NCI-H345 treated with DMSO at 0.1 percent for 48 hours (cell line): ENCODE data around the gene FTSJ1.

Source experiments
- DNase-seq: peaks from one replicate; lab custom pipeline; 2025; ENCODE audit not compliant: unreplicated experiment; lab: John Stamatoyannopoulos, UW

Gene FTSJ1

DNA sequence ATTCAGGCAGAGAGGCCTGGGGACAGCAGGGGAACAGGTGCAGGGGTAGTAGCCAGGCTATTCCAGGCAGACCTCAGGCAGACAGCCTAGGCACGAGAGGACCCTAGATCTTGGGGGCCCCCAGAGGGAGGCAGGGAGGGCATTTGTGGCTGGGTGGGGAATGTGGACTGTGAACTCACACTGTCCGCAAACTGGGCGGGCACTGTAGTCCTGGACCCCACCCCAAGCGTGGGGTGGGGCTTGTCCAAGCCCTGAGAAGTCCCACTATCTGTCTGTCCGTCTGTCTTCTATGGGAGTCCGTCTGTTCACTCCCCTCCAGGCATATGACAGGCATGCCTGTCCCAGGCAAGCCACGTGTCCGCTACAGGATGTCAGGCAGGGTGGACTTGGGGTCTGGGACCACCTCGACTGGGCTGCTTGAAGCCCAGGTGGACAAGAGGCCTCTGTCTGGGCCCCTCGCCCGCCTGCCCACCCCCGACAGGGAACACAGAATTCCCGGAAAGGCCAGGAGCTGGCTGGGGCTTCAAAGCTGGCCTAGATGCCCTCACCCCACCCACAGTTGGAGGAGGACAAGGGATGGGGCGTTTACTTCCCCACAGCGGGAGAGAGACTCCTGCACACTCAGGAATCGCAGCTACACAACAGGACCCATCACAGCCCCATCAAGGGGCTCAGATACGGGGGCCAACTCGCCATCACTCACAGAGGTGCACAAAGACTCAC, 5.7 kb upstream of the FTSJ1 start, which contains the start of gene SLC38A5:
SLC38A5 (minus strand) TSS at position 151 of the 723 bp plus-strand sequence. CDS start 2,336 bp downstream, outside the sequence.
- no peak for DNase-seq

- no peak for DNase-seq
Measured at GRCh38 chrX:48470833-48471118, 5.2 kb upstream of the FTSJ1 start.

DNA sequence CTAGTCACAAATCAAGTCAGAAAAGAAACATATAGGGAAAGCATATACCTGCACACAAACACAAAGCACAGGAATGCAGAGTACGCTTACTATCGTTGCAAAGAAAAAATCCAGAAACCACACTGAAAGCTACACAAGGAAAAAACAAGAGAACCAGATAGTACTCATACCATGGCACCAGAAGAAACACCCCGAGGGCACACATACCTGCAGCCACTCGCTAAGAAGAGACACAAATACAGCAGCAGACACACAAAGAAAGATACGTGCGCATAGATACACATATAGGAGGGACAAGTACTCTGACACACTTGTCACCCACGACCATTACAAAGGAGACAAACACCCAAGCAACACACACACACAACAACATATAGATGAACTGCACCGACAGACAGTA, 4.5 kb upstream of the FTSJ1 start:
- no peak for DNase-seq

- no peak for DNase-seq
Measured at GRCh38 chrX:48472225-48472624, 3.8 kb upstream of the FTSJ1 start.

DNA sequence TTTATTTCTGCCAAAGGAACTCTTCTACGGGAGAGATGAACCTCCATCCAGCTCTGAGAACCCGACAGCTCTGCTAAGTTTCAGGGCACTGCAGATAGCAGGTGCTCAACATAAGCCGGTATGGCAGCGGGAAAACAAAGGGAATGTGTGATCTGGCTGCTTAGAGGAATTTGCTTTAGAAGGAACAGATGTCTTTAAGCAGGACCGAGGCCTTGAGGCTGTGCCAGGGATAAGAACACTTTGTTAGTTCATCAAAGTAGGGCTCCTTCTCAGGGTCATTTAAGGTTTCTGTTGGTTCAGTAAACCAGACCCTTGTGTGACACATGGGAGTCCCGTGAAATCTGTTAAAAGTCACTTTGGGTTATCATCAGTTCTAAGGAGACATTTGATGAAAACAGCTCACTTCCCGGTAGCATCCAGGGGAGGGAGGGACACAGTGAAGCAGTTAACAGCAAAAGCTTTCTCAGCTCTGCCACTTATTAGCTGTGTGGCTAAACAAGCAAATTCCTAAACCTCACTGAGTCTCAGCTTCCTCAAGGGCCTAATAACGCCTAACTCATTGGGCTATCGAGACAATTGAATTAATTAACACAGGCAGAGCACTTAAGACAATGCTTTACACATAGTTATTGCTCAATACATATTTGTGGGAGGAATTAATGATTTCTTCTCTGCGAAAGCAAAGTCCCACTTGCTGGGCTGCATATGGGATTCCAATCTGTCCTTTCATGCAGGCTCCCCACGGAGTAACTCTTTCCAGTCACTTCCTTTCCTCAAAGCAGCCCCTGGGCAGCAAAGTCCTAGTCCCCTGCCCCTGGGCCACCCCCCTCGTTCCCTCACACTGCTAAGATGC, 2.9 kb upstream of the FTSJ1 start:
- no peak for DNase-seq

- no peak for DNase-seq
Measured at GRCh38 chrX:48473704-48473990, 2.4 kb upstream of the FTSJ1 start.

GRCh38 chrX:48474127-48474526, 1.9 kb upstream of the FTSJ1 start:
- no peak for DNase-seq

GRCh38 chrX:48474581-48474980, 1.4 kb upstream of the FTSJ1 start:
- no peak for DNase-seq

DNA sequence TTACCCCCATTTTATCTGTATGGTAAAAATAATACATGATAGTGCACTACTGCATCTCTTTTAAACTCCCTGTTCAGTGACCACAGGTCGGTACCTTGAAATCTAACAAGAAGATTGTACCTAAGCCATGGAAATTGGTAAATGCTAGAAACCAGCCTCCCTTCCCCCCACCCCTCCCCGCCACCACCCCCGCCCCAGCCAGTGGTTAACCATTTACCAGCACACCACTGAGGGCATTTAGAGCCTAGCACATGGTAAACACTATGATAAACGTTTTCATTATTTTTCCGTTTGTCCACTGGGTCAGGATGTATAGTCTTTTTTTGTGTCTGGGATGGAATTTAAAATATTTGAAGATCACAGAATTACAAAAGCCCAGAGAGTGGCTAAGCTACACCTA, 703 bp upstream of the FTSJ1 start:
- DNase-seq = no peak

DNA sequence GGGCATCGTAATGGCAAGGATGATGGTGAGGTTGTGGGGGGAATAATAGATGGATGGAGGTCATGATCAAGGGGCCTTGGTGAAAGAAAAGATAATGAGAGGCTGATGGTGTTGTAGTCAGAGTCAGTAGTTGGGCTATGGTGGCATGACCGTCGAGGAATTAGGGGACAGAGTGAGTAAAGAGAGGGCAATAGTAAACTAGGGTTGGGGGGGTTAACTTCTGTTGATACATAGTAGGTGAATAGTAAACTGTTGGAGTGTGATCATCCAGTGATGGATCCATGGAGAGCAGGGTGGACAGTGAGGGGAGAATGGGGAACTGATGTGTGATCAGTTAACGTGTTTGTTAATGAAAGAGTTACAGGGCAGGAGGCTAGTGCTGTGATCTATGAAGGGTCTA, 920 bp downstream of the FTSJ1 start:
- no peak for DNase-seq

GRCh38 chrX:48477960-48478755, 2.2 kb downstream of the FTSJ1 start:
- DNase-seq = no peak

GRCh38 chrX:48478806-48479205, 2.8 kb downstream of the FTSJ1 start:
- DNase-seq = no peak

DNA sequence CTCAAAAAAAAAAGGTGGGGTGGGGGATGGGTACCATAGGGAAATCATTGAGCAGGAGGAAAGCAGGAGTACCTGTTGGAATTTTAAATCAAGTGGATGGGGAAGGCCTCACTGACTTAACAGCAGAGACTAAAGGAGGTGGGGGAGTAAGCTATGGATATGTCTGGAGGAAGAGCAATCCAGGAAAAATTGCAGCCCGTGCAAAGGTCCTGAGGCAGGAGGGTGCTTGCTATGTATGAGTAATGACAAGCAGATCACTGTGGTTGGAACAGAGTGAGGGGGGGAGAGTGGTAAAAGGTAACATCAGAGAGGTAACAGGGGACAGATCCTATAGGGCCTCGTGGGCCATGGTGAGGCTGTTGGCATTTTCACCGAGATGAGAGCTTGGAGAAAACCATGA, 4.1 kb downstream of the FTSJ1 start:
- no peak for DNase-seq

- no peak for DNase-seq
Measured at GRCh38 chrX:48480583-48480982, 4.6 kb downstream of the FTSJ1 start.

GRCh38 chrX:48482526-48482925, 6.5 kb downstream of the FTSJ1 start:
- DNase-seq = no peak

DNA sequence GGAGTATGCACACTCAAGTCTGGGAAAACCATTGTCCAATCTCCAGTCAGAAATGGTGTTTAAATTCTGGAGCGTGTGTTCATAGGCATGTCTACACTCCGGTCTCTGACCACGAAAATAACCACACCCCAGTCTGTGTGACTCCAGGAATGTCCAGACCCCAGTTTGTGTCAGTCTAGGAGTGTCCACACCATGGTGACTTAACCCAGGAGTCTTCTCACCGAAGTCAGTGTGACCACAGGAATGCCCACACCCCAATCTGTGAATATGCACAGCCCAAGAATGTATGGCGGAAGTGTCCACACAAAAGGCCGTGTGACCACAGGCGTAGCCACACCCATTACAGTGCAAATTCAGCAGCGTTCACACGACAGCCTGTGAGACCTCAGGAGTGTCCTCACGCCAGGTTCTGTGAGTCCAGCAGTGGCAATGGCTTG, 11.4 kb downstream of the FTSJ1 start:
- DNase-seq = no peak

DNA sequence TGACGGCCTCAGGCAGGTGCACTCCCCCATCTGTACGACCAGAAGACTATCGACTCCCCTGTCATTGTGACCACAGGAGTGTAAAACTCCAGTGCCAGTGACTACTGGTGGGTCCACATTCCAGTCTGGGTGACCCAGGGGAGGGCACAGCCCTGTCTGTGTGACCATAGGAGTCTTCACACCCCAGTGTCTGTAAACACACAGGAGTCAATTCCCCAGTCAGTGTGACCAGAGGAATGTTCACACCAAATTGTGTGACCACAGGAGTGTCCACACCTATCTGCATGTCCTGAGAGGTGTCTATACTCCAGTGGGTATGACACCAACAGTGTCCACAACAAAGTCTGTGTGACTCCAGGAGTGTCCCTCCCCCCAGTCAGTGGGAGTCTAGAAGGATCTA, 12.0 kb downstream of the FTSJ1 start:
- DNase-seq = no peak

GRCh38 chrX:48489296-48489695, 13.3 kb downstream of the FTSJ1 start:
- DNase-seq = no peak

GRCh38 chrX:48489892-48490291, 13.9 kb downstream of the FTSJ1 start:
- DNase-seq = no peak

DNA sequence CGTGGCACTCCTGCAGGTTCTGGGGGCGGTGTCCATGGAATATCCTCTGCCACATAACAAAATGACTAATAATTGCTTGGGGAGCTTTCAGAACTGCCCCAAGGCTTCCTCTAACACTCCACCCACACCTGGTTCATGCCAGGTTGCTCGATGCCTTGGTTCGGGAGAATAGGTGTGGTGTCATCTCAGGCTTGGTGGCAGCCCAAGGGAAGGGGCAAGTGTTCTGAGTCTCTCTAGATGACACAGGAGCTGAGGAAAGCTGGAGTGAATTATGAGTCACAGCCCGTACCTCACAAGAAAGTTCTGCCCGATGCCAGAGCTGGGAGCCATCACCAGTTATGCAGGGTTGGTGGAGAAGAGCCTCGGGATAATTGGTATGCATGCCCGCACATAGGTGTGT, 14.7 kb downstream of the FTSJ1 start:
- no peak for DNase-seq

DNA sequence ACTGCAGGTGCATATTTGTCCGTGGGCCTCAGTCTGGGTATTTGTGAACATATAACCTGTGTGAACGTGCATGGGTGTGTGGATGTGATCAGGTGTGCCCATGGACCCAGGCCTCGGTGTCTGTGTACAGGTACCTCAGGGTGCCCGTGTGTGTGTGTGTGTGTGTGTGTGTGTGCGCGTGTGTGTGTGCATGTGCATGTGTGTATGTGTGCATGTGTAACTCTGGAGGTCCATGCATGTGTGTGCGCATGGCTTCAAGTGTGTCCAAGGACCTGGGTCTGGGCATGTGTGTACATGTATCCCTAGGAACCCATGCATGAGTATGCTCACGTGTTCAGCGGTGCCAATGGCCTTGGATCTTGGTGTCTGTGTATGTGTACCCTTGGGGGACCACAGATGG, 15.8 kb downstream of the FTSJ1 start:
- DNase-seq = no peak
